Effector memory CD8-positive, alpha-beta T cell (primary cell): ENCODE data around the gene PADI3.

Experiments used
- ATAC-seq: fragments of 150-1000 bp; cut with Tn5 transposase; replicated peaks from 2 replicates; pipeline ENCODE4 v1.10.0; 2021; ENCODE audit warnings: mild to moderate bottlenecking, moderate library complexity
- DNase-seq, 3 experiments: peaks; one replicate each; pipeline ENCODE4 v3.0.0; 2021
- H3K27ac Mint-ChIP-seq, 2 donors: one replicate each; pipeline ENCODE4 v1.8.0; 2022; ENCODE audit warnings: mild to moderate bottlenecking in 2 of 2, mixed read lengths in 2 of 2, moderate library complexity in 2 of 2
- H3K27me3 Mint-ChIP-seq, 2 donors: one replicate each; pipeline ENCODE4 v1.8.0; 2022; ENCODE audit warnings: mixed read lengths in 2 of 2
- H3K36me3 Mint-ChIP-seq: one replicate; pipeline ENCODE4 v1.8.0; 2022; ENCODE audit warnings: mild to moderate bottlenecking, moderate library complexity, mixed read lengths; ENCODE audit not compliant: insufficient read depth
- H3K4me1 Mint-ChIP-seq, 2 donors: one replicate each; pipeline ENCODE4 v1.8.0; 2022; ENCODE audit warnings: low read depth in 2 of 2, mixed read lengths in 2 of 2
- H3K4me3 Mint-ChIP-seq, 2 donors: one replicate each; pipeline ENCODE4 v1.8.0; 2022; ENCODE audit warnings: mild to moderate bottlenecking in 2 of 2, mixed read lengths in 2 of 2, moderate library complexity in 2 of 2
- H3K9me3 Mint-ChIP-seq, 2 donors: one replicate each; pipeline ENCODE4 v1.8.0; 2022; ENCODE audit warnings: mixed read lengths in 2 of 2

The PADI3 gene

DNA sequence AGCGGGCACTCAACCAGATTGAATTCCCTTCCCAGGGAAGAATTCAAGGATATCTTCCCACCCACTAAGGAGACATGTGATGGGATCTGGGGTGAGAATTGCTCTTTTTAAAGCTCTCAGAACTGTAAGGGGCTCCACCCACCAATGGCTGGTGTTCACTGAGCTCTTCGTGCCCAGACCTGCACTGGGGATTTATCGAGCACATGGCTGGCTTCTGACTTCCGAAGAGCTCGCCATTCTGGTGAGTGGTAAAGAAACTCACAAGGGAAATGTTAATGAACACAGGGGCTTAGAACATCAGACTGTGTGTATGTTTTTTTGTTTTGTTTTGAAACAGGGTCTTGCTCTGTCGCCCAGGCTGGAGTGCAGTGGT is 9.8 kb downstream of the PADI3 start:
- ATAC-seq (no peak), DNase-seq (no peak)
- Mint-ChIP-seq H3K36me3 (no peaks in the 10 kb centered on the region), H3K4me1 (no peaks in the 10 kb centered on the region), H3K9me3 (no peaks in the 10 kb centered on the region), H3K4me3 (no peak overlapping the region), H3K27ac (no peak overlapping the region), H3K27me3 (peaks cover 43 to 68% of the 10 kb centered on the region in 2 donors)

DNA sequence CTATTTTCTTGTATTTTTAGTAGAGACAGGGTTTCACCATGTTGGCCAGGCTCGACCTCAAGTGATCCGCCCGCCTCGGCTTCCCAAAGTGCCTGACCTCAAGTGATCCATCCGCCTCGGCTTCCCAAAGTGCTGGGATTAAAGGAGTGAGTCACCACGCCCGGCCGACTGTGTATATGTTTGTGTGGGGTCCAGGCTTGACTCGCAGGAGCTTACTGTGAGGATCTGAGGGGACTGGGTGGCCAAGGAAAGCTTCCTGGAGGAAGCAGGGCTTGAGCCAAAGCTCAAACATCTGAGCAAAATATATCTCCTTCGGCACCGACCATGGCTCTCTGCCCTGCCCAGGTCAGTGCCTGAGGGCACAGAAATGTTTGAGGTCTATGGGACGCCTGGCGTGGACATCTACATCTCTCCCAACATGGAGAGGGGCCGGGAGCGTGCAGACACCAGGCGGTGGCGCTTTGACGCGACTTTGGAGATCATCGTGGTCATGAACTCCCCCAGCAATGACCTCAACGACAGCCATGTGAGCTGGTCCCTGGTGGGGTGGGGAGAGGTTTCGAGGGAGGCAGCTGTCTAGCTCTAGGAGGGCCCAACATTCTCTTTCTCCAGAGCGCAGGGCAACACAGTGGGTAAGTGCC is 10.5 kb downstream of the PADI3 start:
- ATAC-seq (no peak), DNase-seq (no peak)
- Mint-ChIP-seq H3K9me3 (no peaks in the 10 kb centered on the region), H3K27me3 (peaks cover 43 to 64% of the 10 kb centered on the region in 2 donors), H3K4me3 (no peak overlapping the region), H3K4me1 (no peaks in the 10 kb centered on the region), H3K27ac (no peak overlapping the region), H3K36me3 (no peaks in the 10 kb centered on the region)

DNA sequence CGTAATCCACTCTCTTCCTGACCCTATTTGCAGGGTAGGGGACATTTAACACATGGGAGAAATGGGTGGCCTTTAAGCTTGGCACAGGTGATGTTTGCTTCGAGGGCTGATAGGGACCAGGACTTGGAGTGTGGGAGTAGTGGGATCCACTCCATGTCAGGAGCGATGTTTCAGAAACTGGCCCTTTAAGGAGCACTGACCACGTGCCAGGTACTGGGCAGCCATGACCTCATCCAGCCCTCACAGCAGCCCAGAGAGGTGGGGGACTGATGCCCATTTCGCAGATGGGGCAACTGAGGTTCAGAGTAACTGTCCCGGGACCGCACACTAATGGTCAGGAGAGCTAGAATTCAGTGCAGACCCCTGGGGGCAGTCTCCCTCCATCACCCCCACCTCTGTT is 11.4 kb downstream of the PADI3 start:
- Mint-ChIP-seq H3K27me3 (peaks cover 43 to 63% of the 10 kb centered on the region in 2 donors), H3K27ac (no peak overlapping the region), H3K4me1 (no peaks in the 10 kb centered on the region), H3K36me3 (no peaks in the 10 kb centered on the region), H3K4me3 (no peak overlapping the region), H3K9me3 (no peaks in the 10 kb centered on the region)
- ATAC-seq = no peak
- no peak for DNase-seq

DNA sequence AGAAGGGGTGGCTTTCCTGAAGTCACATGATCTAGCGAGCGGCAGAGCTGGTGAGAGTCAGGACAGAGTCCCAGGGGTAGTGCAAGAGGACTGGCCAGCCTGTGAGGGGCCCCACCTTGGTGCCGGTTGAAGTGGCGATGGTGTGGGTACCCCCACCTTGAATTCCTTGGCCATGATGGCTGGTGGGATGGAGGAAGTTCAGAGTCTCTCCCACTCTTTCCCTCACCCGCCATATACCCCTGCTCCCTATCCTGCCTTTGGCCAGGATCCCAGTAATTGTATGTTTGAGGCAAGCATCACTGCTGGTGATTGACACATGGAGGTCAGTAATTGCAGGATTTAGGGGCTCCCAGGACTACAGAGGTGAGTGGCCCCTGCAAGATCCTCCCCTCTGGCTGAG is 11.8 kb downstream of the PADI3 start:
- H3K36me3 Mint-ChIP-seq = no peaks in the 10 kb centered on the region
- H3K27me3 Mint-ChIP-seq = peaks cover 39 to 59% of the 10 kb centered on the region in 2 donors
- H3K4me3 Mint-ChIP-seq = no peak overlapping the region
- ATAC-seq = no peak
- H3K27ac Mint-ChIP-seq = no peak overlapping the region
- no peaks in the 10 kb centered on the region for H3K4me1 Mint-ChIP-seq
- DNase-seq = no peak
- no peaks in the 10 kb centered on the region for H3K9me3 Mint-ChIP-seq

DNA sequence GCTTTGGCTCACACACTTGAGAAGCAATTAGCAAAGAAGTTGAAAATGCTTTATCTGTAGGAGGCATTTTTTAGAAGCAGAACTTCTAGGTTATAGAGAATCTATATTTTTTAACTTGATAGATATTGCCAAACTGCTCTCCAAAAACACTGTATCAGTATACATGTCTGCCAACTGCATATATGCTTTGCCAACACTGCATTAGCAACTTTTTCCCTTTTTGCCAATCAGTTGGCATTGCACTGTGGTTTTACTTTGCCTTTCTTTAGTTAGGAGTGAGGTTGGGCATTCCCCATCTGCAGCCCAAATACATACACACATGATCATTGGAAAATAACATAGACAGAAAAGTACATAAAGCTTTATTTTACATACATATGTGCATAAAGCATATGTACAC is 15.0 kb downstream of the PADI3 start:
- Mint-ChIP-seq H3K4me3 (no peak overlapping the region), H3K4me1 (no peaks in the 10 kb centered on the region), H3K9me3 (no peaks in the 10 kb centered on the region), H3K36me3 (no peaks in the 10 kb centered on the region), H3K27ac (no peak overlapping the region), H3K27me3 (peaks cover 26 to 27% of the 10 kb centered on the region in 2 donors)
- ATAC-seq (no peak), DNase-seq (no peak)

DNA sequence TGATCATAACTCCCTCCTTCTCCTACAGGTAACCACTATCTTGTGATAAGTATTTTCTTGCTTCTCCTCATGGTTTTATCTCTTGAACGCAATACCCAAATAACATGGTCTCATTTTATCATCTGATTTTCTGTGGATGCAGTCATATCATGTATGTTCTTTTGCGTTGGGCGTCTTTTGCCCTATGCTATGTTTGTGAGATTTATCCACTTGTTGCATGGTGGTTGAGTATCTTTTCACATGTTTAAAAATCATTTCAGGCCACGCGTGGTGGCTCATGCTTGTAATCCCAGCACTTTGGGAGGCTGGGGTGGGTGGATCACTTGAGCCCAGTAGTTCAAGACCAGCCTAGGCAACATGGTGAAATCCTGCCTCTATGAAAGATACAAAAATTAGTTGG is 15.6 kb downstream of the PADI3 start:
- Mint-ChIP-seq H3K4me3 (no peak overlapping the region), H3K4me1 (no peaks in the 10 kb centered on the region), H3K36me3 (no peaks in the 10 kb centered on the region), H3K9me3 (no peaks in the 10 kb centered on the region), H3K27ac (no peak overlapping the region), H3K27me3 (peaks cover 21 to 24% of the 10 kb centered on the region in 2 donors)
- ATAC-seq = no peak
- no peak for DNase-seq

DNA sequence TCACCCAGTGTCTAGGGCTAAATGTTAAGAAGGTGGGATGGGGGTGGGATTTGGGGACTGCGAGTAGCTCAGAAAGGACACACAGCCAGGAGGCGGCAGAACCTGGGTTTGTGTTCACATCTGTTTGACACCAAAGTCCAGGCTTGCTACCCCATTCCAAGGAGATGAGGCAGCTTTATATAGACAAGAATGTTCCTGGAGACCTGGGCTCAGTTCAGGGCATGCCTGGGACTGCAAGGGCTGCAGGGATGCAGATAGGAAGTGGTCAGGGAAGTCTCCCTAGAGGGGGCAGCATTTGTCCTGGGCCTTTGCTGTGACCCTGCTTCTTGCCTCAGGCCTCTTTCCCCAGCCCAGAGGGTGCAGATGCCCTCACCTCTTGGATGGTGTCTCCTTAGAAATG is 16.3 kb downstream of the PADI3 start:
- ATAC-seq (no peak), DNase-seq (no peak)
- Mint-ChIP-seq H3K9me3 (no peaks in the 10 kb centered on the region), H3K27ac (no peak overlapping the region), H3K4me3 (no peak overlapping the region), H3K4me1 (no peaks in the 10 kb centered on the region), H3K36me3 (no peaks in the 10 kb centered on the region), H3K27me3 (peaks cover 14 to 20% of the 10 kb centered on the region in 2 donors)

DNA sequence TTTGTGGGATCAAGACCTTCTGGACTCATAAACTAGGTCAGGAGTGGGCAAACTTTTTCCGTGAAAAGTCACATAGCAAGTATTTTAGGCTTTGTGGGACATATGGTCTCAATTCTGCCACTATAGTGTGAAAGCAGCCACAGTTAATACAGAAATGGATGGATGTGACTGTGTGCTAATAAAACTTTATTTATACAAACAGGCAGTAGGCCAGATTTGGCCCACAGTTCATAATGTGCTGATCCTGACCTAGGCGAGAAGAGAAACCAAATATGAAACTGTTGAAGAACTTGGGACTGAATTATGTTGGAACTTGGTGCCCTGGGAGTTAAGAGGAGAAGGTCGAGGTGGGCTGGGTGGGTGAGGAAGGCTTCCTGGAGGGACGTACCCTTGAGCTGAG is 17.1 kb downstream of the PADI3 start:
- Mint-ChIP-seq H3K4me3 (no peak overlapping the region), H3K36me3 (no peaks in the 10 kb centered on the region), H3K4me1 (no peaks in the 10 kb centered on the region), H3K27me3 (peaks cover 7 to 12% of the 10 kb centered on the region in 2 donors), H3K9me3 (no peaks in the 10 kb centered on the region), H3K27ac (no peak overlapping the region)
- ATAC-seq = no peak
- DNase-seq = no peak

DNA sequence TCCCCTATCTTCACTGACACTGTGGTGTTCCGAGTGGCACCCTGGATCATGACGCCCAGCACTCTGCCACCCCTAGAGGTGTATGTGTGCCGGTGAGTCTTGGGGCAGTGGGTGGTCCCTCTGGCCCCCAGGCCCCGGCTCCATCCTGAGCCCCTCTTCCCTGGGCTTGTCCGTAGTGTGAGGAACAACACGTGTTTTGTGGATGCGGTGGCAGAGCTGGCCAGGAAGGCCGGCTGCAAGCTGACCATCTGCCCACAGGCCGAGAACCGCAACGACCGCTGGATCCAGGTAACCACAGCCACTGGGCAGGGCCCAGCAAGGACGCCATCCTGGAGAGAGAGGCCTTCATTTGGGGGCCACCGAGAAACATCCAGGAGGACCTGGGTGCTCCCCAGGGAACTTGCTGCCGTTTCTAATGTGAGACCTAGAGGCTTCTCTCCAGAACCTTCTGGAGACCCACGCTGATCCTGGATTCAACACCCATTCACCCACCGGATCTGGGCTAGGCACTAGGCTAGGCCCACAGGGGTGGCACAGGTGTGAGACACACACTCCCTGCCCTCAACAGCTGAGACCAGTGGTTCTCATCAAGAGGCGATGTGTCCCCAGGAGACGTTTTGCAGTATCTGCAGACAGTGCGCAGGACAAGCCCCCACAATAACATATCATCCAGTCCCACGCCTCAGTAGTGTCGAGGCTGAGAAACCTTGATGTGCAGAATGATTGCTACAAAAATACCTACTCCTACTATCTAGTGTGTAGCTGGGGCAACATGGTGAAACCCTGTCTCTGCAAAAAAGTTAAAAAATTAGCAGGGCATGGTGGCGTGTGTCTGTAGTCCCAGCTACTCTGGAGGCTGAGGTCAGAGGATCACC is 22.2 kb downstream of the PADI3 start:
- Mint-ChIP-seq H3K4me1 (no peaks in the 10 kb centered on the region), H3K27ac (no peak overlapping the region), H3K9me3 (no peaks in the 10 kb centered on the region), H3K36me3 (no peaks in the 10 kb centered on the region), H3K4me3 (no peak overlapping the region), H3K27me3 (peaks cover 11 to 21% of the 10 kb centered on the region in 2 donors)
- DNase-seq (no peak), ATAC-seq (no peak)

DNA sequence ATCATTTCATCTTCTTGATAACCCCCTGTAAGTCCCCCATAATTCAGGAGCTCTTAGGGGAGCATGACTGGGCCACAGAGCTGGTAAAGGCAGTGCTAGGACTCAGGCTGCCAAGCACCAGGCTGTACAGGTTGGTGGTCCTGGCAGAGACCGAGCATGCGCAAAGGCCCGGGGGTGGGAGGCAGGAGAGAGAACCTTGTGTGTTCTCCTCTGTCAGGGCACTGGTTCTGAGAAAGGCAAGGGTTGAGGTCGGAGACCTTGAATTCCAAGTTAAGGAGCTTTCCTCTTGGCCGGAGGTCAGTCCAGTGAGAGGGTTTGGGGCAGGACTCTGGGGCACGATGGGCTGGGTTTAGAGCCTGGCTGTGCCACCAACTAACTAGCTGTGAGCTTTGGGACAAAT is 23.2 kb downstream of the PADI3 start:
- DNase-seq (no peak), ATAC-seq (no peak)
- Mint-ChIP-seq H3K9me3 (no peaks in the 10 kb centered on the region), H3K27me3 (peaks cover 11 to 26% of the 10 kb centered on the region in 2 donors), H3K4me3 (no peak overlapping the region), H3K27ac (no peak overlapping the region), H3K4me1 (no peaks in the 10 kb centered on the region), H3K36me3 (no peaks in the 10 kb centered on the region)

DNA sequence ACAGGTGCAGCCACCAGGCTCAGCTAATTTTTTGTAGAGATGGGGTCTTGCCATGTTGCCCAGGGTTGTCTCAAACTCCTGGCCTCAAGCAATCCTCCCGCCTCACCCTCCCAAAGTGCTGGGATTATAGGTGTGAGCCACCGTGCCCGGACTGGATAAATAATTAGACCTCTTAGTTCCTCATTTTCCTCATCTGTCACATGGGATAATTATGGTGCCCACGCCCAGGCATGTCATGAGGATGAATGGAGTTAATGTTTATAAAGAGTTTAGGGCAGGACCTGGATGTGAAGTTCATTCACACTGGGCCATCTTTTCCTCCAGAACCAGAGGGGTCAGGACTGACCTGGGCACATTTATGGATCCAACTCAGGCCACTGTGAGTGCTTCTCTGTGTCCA is 23.7 kb downstream of the PADI3 start:
- ATAC-seq (no peak), DNase-seq (no peak)
- H3K27me3 Mint-ChIP-seq = peaks cover 11 to 32% of the 10 kb centered on the region in 2 donors
- H3K9me3 Mint-ChIP-seq = no peaks in the 10 kb centered on the region
- H3K36me3 Mint-ChIP-seq = no peaks in the 10 kb centered on the region
- no peak overlapping the region for H3K4me3 Mint-ChIP-seq
- H3K27ac Mint-ChIP-seq = no peak overlapping the region
- H3K4me1 Mint-ChIP-seq = no peaks in the 10 kb centered on the region

DNA sequence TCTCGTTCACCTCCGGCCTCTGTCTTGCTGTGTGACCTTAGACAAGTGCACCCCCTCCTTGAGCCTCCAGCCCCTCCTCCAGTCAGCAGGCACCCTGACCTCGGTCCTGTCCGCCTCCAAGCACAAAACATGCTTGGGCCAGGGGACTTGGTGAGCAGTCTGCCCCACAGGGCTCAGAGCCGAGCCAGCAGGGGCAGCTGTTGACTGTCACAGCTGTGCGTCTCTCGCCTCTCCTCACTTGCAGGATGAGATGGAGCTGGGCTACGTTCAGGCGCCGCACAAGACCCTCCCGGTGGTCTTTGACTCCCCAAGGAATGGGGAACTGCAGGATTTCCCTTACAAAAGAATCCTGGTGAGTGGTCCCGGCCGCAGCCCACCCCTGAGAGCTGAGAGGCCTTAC is 24.2 kb downstream of the PADI3 start:
- no peak overlapping the region for H3K27ac Mint-ChIP-seq
- no peaks in the 10 kb centered on the region for H3K4me1 Mint-ChIP-seq
- H3K36me3 Mint-ChIP-seq = no peaks in the 10 kb centered on the region
- no peak for DNase-seq
- ATAC-seq = no peak
- no peaks in the 10 kb centered on the region for H3K9me3 Mint-ChIP-seq
- H3K4me3 Mint-ChIP-seq = no peak overlapping the region
- peaks cover 11 to 36% of the 10 kb centered on the region in 2 donors for H3K27me3 Mint-ChIP-seq

DNA sequence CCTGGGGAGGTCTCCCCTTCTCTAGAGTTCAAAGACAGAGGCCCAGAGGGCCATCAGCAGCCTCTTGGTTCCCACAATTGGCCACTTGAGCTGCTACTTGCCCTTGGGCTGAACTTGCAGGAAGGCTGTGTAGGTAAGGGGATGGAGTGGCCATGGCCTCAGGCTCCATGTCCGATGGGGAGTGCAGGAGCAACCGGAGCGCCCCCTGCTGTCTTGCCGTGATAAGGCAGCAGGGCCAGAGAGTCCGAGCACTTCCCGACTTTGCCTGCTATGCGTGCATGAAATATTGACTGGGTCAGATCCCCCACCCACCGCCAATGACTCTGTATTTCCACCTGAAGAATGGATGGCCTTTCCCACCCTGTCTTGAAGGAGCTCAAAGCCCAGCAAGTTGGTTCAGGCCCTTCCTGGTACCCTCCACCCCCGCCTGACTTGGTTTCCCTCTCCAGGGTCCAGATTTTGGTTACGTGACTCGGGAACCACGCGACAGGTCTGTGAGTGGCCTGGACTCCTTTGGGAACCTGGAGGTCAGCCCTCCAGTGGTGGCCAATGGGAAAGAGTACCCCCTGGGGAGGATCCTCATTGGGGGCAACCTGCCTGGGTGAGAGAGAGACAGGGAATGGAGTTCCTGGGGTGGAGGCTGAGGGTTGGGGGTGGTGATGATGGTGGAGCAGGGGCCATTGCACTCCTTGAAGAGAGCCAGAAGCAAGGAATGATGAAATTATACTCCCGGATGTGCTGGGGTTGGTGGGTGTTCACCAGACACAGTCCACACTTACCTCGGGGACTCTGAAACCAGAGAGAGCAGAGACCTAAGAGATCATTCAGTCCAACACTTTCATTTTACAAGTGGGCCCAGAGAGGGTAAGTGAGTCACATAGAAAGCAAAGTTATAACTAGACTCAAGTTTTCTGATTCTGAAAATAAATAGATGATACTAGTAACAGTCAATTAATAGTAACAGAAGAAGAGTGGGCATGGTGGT is 25.6 kb downstream of the PADI3 start:
- Mint-ChIP-seq H3K9me3 (no peaks in the 10 kb centered on the region), H3K36me3 (no peaks in the 10 kb centered on the region), H3K27me3 (peaks cover 11 to 49% of the 10 kb centered on the region in 2 donors), H3K27ac (no peak overlapping the region), H3K4me3 (no peak overlapping the region), H3K4me1 (no peaks in the 10 kb centered on the region)
- no peak for DNase-seq
- no peak for ATAC-seq
